Panc1 (cell line): ENCODE data around the gene MIPOL1. TPM values are rescaled to one million over a fixed set of nuclear protein-coding genes. Genes with fewer than 3 reads are reported as not detected.

Source experiments
- ATAC-seq: fragments of 200-7000 bp; cut with Tn5 transposase; 2 replicates; pipeline ENCODE4 v1.9.1; 2020; ENCODE audit warnings: mild to moderate bottlenecking, moderate library complexity
- BruUV-seq: library from RNA; stranded (reverse); fragments of 400-500 nt; replicated peaks from 2 replicates; lab custom pipeline; 2021; lab: Mats Ljungman, UMichigan
- CTCF ChIA-PET: fragments of 300-600 bp; sonication (Branson Sonifier 250); formaldehyde crosslinking; loops from one replicate; lab custom pipeline; 2022; ENCODE audit warnings: antibody characterized with exemption; lab: Charles Lee
- POLR2A ChIA-PET: fragments of 300-600 bp; sonication (Branson Sonifier 250); formaldehyde crosslinking; loops from one replicate; lab custom pipeline; 2022; ENCODE audit warnings: antibody characterized with exemption; lab: Charles Lee
- DNase-seq: peaks from one replicate; pipeline ENCODE4 v3.0.0-alpha.2; 2010; ENCODE audit warnings: low read depth, low spot score
- H3K27ac ChIP-seq: 2 replicates; pipeline ENCODE4 v1.5.1; 2011; ENCODE audit warnings: mild to moderate bottlenecking, low read length, inconsistent platforms
- H3K27me3 ChIP-seq: fragments of 200-500 bp; sonication (Bioruptor generic); 2 replicates; pipeline ENCODE4 v1.6.0; 2014; ENCODE audit warnings: low read length, inconsistent platforms; ENCODE audit not compliant: control insufficient read depth, insufficient read depth
- H3K36me3 ChIP-seq: fragments of 200-500 bp; sonication (Bioruptor generic); 2 replicates; pipeline ENCODE4 v1.5.1; 2014; ENCODE audit warnings: inconsistent platforms, mild to moderate bottlenecking, low read length, moderate library complexity; ENCODE audit not compliant: control insufficient read depth, insufficient read depth
- H3K4me1 ChIP-seq: 2 replicates; pipeline ENCODE4 v1.5.1; 2011; ENCODE audit warnings: inconsistent platforms, mild to moderate bottlenecking, low read length, moderate library complexity; ENCODE audit not compliant: control insufficient read depth, insufficient read depth
- H3K4me3 ChIP-seq, 2 experiments: 2 replicates each; pipeline ENCODE4 v1.5.1; 2011 to 2012; ENCODE audit warnings: low read depth in 2 of 2, low read length in 2 of 2, mild to moderate bottlenecking in 2 of 2, inconsistent platforms in 1 of 2, moderate library complexity in 1 of 2
- H3K9me3 ChIP-seq: fragments of 200-500 bp; sonication (Bioruptor generic); 2 replicates; pipeline ENCODE4 v1.5.1; 2014; ENCODE audit warnings: low read depth, mild to moderate bottlenecking, inconsistent platforms, low read length, moderate library complexity; ENCODE audit not compliant: control insufficient read depth, insufficient read depth
- POLR2AphosphoS5 ChIP-seq: IDR thresholded peaks from 2 replicates; pipeline ENCODE4 v1.6.1; 2012; ENCODE audit warnings: mild to moderate bottlenecking, low read depth, low read length, moderate library complexity
- SIN3A ChIP-seq: IDR thresholded peaks from 2 replicates; pipeline ENCODE4 v1.6.1; 2012; ENCODE audit warnings: low read depth, mild to moderate bottlenecking, low read length, moderate library complexity, borderline replicate concordance; ENCODE audit not compliant: insufficient read depth
- TCF7L2 ChIP-seq: IDR thresholded peaks from 2 replicates; pipeline ENCODE4 v1.6.1; 2011; ENCODE audit warnings: mild to moderate bottlenecking, low read depth, low read length, inconsistent platforms
- in situ Hi-C: cut with HindIII; loops from 2 replicates; pipeline ENCODE4 v1.10.0; 2016; ENCODE audit warnings: low sequenced_read_pairs, low pct_unique_long_range_greater_than_20kb
- intact Hi-C: fragments of 100-400 bp; cut with micrococcal nuclease; formaldehyde crosslinking; loops from one replicate; pipeline ENCODE4 v1.10.0; 2022; ENCODE audit not compliant: unreplicated experiment
- total RNA-seq: library from RNA; stranded (reverse); gene quantifications from one replicate; pipeline ENCODE4 v1.2.1, GENCODE V29; 2021; ENCODE audit not compliant: unreplicated experiment
- TF ChIP-seq, protein P1 (sequence below): fragments of 450-650 bp; IDR thresholded peaks from 2 replicates; pipeline ENCODE4 v1.5.1; 2017; ENCODE audit warnings: mild to moderate bottlenecking
- TF ChIP-seq, protein P2 (sequence below), 2 experiments: IDR thresholded peaks; 2 replicates each; pipeline ENCODE4 v1.6.1; 2011 to 2012; ENCODE audit warnings: low read depth in 2 of 2, control low read depth in 1 of 2, low read length in 1 of 2, mild to moderate bottlenecking in 1 of 2, moderate library complexity in 1 of 2; ENCODE audit not compliant: insufficient read depth in 1 of 2

MIPOL1 gene
- total RNA-seq, 1 experiment from 2014 or later, result 12.8 TPM

DNA sequence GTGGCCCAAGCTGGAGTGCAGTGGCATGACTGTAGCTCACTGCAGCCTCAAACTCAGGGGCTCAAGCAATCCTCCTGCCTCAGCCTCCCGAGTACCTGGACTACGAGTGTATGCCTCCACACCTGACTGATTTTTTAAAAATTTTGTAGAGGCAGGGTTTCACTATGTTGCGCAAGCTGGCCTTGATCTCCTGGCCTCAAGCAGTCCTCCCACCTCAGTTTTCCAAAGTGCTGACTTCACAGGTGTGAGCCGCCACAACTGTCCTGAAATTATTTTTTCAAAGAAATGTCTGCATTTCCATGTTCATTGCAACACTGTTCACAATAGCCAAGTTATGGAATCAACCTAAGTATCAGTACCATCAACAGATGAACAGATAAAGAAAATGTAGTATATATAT lies 285.9 kb downstream of the MIPOL1 start:
- CTCF ChIA-PET, result no interaction called here
- DNase-seq (no peak), ATAC-seq (no peak)
- in situ Hi-C loops, result no loop called here
- POLR2A ChIA-PET, result no interaction called here
- Histone ChIP-seq H3K4me3 (no peak overlapping the region), H3K27ac (no peak overlapping the region), H3K4me1 (no peaks in the 10 kb centered on the region), H3K36me3 (no peaks in the 10 kb centered on the region), H3K9me3 (no peaks in the 10 kb centered on the region), H3K27me3 (no peaks in the 10 kb centered on the region)
- intact Hi-C loops, result no loop called here
- no TSS peak for BruUV-seq
- TF ChIP-seq TCF7L2 (no peak), POLR2AphosphoS5 (no peak), SIN3A (no peak)
- TF ChIP-seq, protein P1, sequence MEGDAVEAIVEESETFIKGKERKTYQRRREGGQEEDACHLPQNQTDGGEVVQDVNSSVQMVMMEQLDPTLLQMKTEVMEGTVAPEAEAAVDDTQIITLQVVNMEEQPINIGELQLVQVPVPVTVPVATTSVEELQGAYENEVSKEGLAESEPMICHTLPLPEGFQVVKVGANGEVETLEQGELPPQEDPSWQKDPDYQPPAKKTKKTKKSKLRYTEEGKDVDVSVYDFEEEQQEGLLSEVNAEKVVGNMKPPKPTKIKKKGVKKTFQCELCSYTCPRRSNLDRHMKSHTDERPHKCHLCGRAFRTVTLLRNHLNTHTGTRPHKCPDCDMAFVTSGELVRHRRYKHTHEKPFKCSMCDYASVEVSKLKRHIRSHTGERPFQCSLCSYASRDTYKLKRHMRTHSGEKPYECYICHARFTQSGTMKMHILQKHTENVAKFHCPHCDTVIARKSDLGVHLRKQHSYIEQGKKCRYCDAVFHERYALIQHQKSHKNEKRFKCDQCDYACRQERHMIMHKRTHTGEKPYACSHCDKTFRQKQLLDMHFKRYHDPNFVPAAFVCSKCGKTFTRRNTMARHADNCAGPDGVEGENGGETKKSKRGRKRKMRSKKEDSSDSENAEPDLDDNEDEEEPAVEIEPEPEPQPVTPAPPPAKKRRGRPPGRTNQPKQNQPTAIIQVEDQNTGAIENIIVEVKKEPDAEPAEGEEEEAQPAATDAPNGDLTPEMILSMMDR, result no peak
- TF ChIP-seq, protein P2, sequence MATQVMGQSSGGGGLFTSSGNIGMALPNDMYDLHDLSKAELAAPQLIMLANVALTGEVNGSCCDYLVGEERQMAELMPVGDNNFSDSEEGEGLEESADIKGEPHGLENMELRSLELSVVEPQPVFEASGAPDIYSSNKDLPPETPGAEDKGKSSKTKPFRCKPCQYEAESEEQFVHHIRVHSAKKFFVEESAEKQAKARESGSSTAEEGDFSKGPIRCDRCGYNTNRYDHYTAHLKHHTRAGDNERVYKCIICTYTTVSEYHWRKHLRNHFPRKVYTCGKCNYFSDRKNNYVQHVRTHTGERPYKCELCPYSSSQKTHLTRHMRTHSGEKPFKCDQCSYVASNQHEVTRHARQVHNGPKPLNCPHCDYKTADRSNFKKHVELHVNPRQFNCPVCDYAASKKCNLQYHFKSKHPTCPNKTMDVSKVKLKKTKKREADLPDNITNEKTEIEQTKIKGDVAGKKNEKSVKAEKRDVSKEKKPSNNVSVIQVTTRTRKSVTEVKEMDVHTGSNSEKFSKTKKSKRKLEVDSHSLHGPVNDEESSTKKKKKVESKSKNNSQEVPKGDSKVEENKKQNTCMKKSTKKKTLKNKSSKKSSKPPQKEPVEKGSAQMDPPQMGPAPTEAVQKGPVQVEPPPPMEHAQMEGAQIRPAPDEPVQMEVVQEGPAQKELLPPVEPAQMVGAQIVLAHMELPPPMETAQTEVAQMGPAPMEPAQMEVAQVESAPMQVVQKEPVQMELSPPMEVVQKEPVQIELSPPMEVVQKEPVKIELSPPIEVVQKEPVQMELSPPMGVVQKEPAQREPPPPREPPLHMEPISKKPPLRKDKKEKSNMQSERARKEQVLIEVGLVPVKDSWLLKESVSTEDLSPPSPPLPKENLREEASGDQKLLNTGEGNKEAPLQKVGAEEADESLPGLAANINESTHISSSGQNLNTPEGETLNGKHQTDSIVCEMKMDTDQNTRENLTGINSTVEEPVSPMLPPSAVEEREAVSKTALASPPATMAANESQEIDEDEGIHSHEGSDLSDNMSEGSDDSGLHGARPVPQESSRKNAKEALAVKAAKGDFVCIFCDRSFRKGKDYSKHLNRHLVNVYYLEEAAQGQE (IDR thresholded peaks at IDR 0.05; ENCODE audit: insufficient read depth in 1 of 2, low read depth in 2 of 2, low read length in 1 of 2), result no peak

DNA sequence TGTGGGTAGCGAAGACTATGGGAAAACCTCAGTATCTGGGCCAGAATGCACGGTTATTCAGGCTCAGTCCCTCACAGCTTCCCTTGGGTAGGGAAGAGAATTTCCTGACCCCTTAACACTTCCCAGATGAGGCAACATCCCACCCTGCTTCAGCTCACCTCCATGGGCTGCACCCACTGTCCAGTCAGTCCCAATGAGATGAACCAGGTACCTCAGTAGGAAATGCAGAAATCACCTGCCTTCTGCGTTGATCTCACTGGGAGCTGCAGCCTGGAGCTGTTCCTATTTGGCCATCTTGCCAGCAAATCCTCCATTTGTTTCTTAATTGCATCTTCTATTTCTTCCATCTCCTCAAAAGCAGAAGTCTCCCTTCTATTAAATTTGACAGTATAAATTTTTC lies 292.9 kb downstream of the MIPOL1 start:
- Histone ChIP-seq H3K4me1 (no peaks in the 10 kb centered on the region), H3K9me3 (no peaks in the 10 kb centered on the region), H3K27me3 (no peaks in the 10 kb centered on the region), H3K27ac (no peak overlapping the region), H3K4me3 (no peak overlapping the region), H3K36me3 (no peaks in the 10 kb centered on the region)
- POLR2A ChIA-PET, result no interaction called here
- intact Hi-C loops (no loop called here), in situ Hi-C loops (no loop called here)
- TF ChIP-seq TCF7L2 (no peak), POLR2AphosphoS5 (no peak), SIN3A (no peak)
- TF ChIP-seq, protein P1, result no peak
- TF ChIP-seq, protein P2 (IDR thresholded peaks at IDR 0.05; ENCODE audit: insufficient read depth in 1 of 2, low read depth in 2 of 2, low read length in 1 of 2), result no peak
- ATAC-seq (no peak), DNase-seq (no peak)
- BruUV-seq, result no TSS peak
- CTCF ChIA-PET, result no interaction called here
